ENCODE data around the gene UPP2.
A peak's percentile ranks its signal among the peaks of the same experiment; 100 is the strongest.

The UPP2 gene

GRCh38 chr2:158142568-158143332 lies 41.1 kb downstream of the UPP2 start:
- no peak for DNase-seq

DNA sequence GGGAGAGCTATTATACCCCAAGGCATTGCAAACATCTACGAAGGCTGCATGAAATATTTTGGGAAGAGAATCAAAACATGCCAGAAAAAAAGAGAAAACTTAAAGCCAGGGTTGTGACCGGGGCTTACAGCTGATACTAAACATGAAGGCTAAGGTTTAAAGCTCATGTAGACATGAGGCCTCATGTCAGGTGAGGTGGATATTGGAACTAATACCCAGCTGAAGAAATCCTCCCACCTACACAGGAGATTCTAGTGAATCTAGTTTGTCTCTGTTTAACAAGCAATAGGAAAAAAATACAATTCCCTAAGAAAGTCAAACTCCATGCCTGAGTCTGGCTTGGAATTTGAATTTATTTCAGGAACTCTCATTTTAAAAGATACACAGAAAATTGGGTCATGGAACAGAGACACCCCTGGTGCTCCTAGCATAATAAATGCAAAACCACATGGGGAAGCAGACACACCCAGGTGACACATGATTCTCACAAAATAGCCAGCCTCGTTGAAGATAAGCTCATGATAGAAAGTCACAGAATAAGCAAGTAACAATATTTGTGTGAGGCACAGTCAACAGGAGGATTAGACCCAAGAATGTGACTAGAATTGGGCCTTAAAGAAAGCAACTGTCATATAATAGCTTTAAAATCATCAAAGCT lies 42.2 kb downstream of the UPP2 start:
- DNase-seq = no peak

DNA sequence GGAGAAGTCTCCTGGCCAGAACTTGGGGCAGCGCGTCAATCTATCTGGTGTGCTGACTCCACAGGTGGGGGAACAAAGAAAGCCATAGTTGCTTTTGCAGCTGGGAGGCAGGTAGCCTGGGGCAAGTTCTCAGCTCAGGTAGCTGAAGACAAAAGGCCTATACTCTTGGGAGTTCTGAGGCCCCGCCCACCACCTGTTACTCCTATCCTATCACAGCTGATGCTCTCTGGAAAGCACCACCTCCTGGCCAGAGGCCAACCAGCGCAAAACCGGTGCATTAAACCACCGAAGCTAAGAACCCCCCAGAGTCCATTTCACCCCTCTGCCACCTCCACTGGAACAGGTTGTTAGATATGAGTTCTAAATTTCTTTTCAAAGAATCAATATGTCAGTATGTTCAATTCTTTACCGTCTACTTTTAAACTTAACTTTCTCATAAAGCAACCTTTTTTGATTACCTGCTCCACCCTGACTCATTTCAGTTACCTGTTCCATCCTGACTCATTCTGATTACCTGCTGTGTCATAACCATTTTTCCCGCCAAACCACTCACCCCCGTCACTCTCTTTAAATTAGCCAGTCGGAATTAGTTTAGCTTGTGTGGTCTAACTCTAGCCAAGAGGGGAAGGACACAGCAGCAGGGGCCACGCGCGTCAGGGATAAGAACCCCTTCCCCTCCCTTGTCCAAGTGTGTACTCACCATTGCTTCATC lies 43.4 kb downstream of the UPP2 start:
- peak; percentile 2 for DNase-seq

DNA sequence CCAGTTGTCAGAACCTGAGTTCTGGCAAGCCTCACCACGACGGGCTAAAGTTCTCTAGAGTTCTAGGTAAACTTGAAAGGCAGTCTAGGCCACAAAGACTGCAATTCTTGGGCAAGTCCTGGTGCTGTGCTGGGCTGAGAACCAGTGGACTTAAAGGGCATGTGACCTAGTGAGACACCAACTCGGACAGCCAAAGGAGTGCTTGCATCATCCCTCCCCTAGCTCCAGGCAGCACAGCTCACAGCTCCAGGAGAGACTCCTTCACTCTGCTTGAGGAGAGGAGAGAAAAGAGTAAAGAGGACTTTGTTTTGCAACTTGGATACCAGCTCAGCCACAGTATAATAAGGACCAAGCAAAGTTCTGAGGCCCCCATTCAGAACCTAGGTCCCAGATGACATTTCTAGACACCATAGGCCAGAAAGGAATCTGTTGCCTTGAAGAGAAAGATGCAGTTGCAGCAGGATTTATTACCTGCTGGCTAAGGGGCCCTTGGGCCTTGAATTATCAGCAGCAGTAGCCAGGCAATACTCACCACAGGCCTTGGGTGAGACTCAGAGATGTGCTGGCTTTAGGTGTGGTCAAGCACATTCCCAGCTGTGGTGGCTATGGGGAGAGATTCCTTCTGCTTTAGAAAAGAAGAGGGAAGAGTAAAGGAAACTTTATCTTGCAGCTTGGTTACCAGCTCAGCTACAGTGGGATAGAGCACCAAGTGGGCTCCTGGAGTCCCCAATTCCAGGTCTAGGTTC lies 51.8 kb downstream of the UPP2 start:
- DNase-seq = no peak

DNA sequence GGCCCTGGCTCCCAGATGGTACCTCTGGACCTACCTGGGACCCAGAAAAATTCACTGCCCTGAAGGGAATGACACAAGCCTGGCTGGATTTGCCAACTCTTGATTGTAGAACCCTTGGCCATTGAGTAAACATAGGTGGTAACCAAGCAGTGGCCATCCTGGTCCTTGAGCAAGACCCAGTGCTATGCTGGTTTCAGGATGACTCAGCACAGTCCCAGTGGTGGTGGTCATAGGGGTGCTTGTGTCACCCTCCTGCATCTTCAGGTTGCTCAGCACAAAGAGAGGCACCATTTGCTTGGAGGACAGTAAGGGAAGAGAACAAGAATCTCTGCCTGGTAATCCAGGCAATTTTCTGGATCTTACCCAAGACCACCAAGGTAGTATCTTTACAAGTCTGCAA lies 52.9 kb downstream of the UPP2 start:
- no peak for DNase-seq

DNA sequence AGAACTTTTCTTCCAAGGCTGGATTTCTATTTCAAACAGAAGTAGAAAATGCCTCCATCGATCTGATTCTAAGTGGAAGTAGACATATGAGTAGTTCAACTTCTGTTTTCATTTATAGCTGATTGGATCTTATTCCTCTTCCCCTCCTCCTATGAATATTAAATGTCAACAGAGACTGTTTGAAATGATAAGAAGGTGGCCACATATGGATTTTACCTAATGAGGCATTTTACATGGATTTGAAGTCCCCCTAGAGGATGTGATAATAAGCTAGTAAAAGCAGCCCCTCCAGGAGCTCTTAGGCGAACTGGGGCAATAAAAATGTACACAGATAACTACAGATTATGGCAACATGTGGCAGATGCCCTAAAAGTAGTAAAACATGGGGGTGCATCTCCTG lies 71.0 kb downstream of the UPP2 start:
- DNase-seq = no peak

- DNase-seq = no peak
Measured at GRCh38 chr2:158174495-158174894, 72.8 kb downstream of the UPP2 start.

DNA sequence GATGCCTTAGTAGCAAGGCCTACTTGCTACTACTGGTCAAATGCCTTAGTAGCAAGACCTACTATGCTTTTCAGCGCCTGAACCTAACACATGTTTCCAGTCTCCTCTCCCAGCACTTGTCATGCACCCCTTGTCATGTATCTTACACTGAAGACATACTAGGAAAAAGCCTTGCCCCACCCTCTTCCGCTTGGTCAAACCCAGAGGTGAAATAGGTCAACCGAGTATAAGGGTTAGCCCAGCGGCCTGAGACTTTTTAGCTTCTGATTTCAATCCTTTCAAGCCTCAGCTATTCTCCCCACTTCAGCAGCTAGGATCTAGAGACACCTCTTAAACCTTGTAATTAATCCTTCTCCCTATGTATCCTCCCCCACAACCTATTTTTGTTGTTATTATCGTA lies 73.3 kb downstream of the UPP2 start:
- no peak for DNase-seq

DNA sequence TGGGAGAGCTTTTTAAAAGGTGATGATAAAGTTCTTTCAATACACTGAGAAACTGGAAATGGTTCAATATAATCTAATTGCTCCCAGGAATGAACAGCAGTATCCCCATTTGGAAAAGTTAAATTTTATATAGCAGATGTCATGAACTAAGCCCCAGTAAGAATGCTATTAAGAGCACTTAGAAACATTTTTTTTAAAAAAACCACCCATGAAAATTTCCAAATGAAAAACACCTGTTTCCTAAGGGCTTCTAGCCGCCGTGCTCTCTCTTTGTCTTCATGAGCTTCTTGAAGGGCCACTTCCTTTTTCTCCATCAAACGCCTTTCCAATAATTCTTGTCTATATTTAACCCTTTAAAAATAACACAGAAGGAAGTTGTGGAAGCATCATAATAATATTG lies 77.0 kb downstream of the UPP2 start:
- DNase-seq = no peak

- DNase-seq = no peak
Measured at GRCh38 chr2:158179660-158180059, 78.0 kb downstream of the UPP2 start.

GRCh38 chr2:158181171-158181570 lies 79.5 kb downstream of the UPP2 start:
- DNase-seq = no peak

GRCh38 chr2:158182676-158183295 lies 81.1 kb downstream of the UPP2 start:
- DNase-seq = no peak

DNA sequence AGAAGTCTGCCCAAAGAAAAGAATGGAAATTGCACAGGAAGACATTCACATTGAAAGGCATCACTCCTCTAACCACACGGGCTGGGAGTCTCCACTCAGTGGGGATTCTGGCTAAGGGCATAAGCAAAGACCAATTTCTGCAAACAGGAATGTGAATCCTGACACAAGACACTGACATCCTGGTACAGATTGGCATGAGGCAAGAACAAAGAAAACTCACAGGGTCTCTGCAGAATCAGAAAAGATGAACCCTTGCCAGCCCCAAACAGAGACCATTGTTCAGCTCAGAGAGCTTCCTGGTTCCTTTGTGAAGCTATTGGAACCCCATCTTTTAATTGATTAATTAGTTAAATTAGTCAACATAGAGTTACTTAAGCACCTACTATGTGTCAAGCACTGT lies 82.3 kb downstream of the UPP2 start:
- DNase-seq = no peak

DNA sequence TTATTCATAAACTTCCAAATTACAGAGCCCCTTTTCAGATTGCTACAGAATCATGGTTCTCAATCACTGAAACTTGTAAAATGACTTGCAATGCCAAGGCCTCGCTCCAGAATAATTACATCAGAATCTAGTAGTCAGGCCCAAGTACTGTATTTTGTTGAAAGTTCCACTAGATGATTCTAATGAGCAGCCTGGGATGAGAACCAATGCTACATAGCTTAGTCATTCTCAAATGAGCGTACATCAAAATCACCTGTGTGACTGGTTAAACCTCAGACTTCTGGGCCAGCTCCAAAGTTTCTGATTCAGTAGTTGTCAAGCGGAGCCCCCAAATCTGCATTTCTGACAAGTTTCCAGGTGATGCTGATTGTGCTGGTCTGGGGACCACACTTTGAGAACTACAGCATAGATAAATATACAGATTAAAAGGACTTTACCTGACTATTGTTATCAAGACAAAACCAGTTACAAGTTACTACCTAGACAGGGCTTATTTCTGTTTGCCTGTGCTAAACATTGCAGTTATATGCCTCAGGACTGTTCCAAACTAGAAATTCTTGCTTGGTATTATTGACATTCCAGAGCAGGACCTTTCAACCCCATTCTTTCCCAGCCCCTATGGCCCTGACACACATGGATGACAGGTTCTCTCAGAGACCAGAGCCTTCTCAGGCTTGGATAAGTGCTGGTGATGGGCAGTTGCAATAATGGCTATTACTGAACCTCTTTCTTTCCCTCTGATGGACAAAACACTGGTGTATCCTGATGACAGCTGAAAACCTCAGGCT lies 83.1 kb downstream of the UPP2 start:
- DNase-seq = no peak

Data from NCI-H1048 (cell line).